A673 (cell line): Measurements from ENCODE around the gene MAP2. TPM values are rescaled to one million over a fixed set of nuclear protein-coding genes. Genes with fewer than 3 reads are reported as not detected.

ENCODE experiments used
- BruUV-seq: library from RNA; stranded (reverse); fragments of 400-500 nt; replicated peaks from 2 replicates; lab custom pipeline; 2021; lab: Mats Ljungman, UMichigan
- CTCF ChIA-PET: fragments of 300-600 bp; sonication (Branson Sonifier 250); formaldehyde crosslinking; loops from one replicate; lab custom pipeline; 2022; ENCODE audit warnings: antibody characterized with exemption; lab: Charles Lee
- POLR2A ChIA-PET: fragments of 300-600 bp; sonication (Branson Sonifier 250); formaldehyde crosslinking; loops from one replicate; lab custom pipeline; 2022; ENCODE audit warnings: antibody characterized with exemption; ENCODE audit not compliant: low non-redundant PET; lab: Charles Lee
- DNase-seq: peaks from one replicate; pipeline ENCODE4 v3.0.0-alpha.2; 2015; ENCODE audit warnings: low spot score
- H3K27ac ChIP-seq: fragments of 200-600 bp; sonication (generic); 2 replicates; pipeline ENCODE4 v1.5.1; 2016; ENCODE audit warnings: mixed run types, low read depth, mild to moderate bottlenecking, mixed read lengths, antibody characterized with exemption, low read length; ENCODE audit not compliant: poor library complexity, severe bottlenecking
- H3K27me3 ChIP-seq: fragments of 200-600 bp; sonication (generic); replicated peaks from 2 replicates; pipeline ENCODE4 v1.6.1; 2017; ENCODE audit warnings: mixed run types, low read depth, mild to moderate bottlenecking, mixed read lengths, antibody characterized with exemption, low read length; ENCODE audit not compliant: insufficient read depth, poor library complexity
- H3K36me3 ChIP-seq: fragments of 200-600 bp; sonication (generic); 2 replicates; pipeline ENCODE4 v1.6.1; 2016; ENCODE audit warnings: mixed run types, mild to moderate bottlenecking, mixed read lengths, antibody characterized with exemption, low read length; ENCODE audit not compliant: insufficient read depth, poor library complexity, severe bottlenecking
- H3K4me1 ChIP-seq: fragments of 200-600 bp; sonication (generic); 2 replicates; pipeline ENCODE4 v1.6.1; 2017; ENCODE audit warnings: mixed run types, mild to moderate bottlenecking, mixed read lengths, antibody characterized with exemption, low read length; ENCODE audit not compliant: insufficient read depth, poor library complexity, severe bottlenecking
- H3K4me3 ChIP-seq: fragments of 200-600 bp; sonication (generic); 2 replicates; pipeline ENCODE4 v1.5.1; 2016; ENCODE audit warnings: low read depth, mixed run types, mild to moderate bottlenecking, mixed read lengths, low read length; ENCODE audit not compliant: poor library complexity, severe bottlenecking
- H3K9me3 ChIP-seq: fragments of 200-600 bp; sonication (generic); 2 replicates; pipeline ENCODE4 v1.6.1; 2016; ENCODE audit warnings: mixed run types, low read depth, mild to moderate bottlenecking, mixed read lengths, antibody characterized with exemption, low read length; ENCODE audit not compliant: poor library complexity, severe bottlenecking
- EZH2 ChIP-seq: fragments of 200-600 bp; sonication (generic); IDR thresholded peaks from 2 replicates; pipeline ENCODE4 v1.6.1; 2017; ENCODE audit warnings: borderline replicate concordance, low read depth, mild to moderate bottlenecking, mixed read lengths, antibody characterized with exemption, low read length; ENCODE audit not compliant: poor library complexity, severe bottlenecking
- intact Hi-C: fragments of 100-400 bp; cut with micrococcal nuclease; formaldehyde crosslinking; loops from one replicate; pipeline ENCODE4 v1.10.0; 2022; ENCODE audit not compliant: unreplicated experiment
- total RNA-seq: library from RNA; stranded (reverse); gene quantifications from 2 replicates; pipeline ENCODE4 v1.2.3, GENCODE V29; 2021
- TF ChIP-seq, protein P1 (sequence below): fragments of 300-800, 200-600 bp; sonication (generic); conservative IDR thresholded peaks from 2 replicates; pipeline ENCODE4 v1.5.1; 2017; ENCODE audit warnings: low read depth, mild to moderate bottlenecking, antibody characterized with exemption, low read length, moderate library complexity, mixed read lengths

MAP2 gene
- total RNA-seq, 1 experiment from 2014 or later = 1.7 TPM

DNA sequence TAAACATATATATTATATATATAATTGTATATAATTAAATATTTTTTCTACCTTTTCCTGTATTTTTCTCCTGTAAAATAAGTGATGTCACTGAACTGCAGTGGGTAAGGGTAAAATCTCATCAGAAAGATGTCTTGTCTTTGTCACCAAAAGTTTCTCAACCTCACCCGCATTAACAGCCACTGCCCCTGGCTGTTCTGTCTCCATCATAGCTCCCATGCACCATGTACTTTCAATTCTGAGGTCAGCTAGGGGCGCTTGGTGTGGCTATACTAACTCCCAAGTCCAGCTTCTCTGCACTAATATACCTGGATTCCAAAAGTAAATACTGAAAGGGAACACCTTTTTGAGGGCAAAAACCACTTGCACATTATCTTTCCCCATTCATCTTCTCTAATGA is 46.6 kb downstream of the MAP2 start:
- POLR2A ChIA-PET = no interaction called here
- Histone ChIP-seq H3K36me3 (no peaks in the 10 kb centered on the region), H3K4me3 (no peak overlapping the region), H3K9me3 (no peaks in the 10 kb centered on the region), H3K27me3 (no peaks in the 10 kb centered on the region), H3K4me1 (peaks cover 34% of the 10 kb centered on the region), H3K27ac (no peak overlapping the region)
- CTCF ChIA-PET = no interaction called here
- no peak for DNase-seq
- no peak for TF ChIP-seq EZH2
- TF ChIP-seq, protein P1, sequence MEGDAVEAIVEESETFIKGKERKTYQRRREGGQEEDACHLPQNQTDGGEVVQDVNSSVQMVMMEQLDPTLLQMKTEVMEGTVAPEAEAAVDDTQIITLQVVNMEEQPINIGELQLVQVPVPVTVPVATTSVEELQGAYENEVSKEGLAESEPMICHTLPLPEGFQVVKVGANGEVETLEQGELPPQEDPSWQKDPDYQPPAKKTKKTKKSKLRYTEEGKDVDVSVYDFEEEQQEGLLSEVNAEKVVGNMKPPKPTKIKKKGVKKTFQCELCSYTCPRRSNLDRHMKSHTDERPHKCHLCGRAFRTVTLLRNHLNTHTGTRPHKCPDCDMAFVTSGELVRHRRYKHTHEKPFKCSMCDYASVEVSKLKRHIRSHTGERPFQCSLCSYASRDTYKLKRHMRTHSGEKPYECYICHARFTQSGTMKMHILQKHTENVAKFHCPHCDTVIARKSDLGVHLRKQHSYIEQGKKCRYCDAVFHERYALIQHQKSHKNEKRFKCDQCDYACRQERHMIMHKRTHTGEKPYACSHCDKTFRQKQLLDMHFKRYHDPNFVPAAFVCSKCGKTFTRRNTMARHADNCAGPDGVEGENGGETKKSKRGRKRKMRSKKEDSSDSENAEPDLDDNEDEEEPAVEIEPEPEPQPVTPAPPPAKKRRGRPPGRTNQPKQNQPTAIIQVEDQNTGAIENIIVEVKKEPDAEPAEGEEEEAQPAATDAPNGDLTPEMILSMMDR = no peak
- intact Hi-C loops = no loop called here
- BruUV-seq = no TSS peak

DNA sequence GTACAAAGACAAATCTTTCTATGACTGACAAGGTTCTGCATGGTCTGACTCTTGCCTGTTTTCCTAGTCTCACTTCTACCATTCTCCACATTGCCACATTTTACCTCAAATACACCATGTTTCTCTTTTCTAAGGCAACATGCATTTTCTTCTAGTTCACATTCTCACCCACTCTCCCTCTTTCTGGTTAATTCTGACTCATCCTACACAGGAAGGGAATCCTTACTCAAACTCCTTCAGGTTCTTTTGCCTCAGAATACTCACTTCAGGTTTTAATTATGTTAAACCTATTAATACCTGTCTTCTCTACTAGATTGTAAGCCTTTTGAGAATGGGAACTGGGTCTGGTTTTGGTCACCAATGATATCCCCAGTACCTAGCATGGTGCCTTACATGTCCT is 47.2 kb downstream of the MAP2 start:
- Histone ChIP-seq H3K36me3 (no peaks in the 10 kb centered on the region), H3K4me1 (peaks cover 40% of the 10 kb centered on the region), H3K27ac (no peak overlapping the region), H3K27me3 (no peaks in the 10 kb centered on the region), H3K4me3 (no peak overlapping the region), H3K9me3 (no peaks in the 10 kb centered on the region)
- ChIA-PET CTCF (no interaction called here), POLR2A (no interaction called here)
- TF ChIP-seq, protein P1 = no peak
- TF ChIP-seq EZH2 = no peak
- BruUV-seq = no TSS peak
- intact Hi-C loops = no loop called here
- DNase-seq = no peak

DNA sequence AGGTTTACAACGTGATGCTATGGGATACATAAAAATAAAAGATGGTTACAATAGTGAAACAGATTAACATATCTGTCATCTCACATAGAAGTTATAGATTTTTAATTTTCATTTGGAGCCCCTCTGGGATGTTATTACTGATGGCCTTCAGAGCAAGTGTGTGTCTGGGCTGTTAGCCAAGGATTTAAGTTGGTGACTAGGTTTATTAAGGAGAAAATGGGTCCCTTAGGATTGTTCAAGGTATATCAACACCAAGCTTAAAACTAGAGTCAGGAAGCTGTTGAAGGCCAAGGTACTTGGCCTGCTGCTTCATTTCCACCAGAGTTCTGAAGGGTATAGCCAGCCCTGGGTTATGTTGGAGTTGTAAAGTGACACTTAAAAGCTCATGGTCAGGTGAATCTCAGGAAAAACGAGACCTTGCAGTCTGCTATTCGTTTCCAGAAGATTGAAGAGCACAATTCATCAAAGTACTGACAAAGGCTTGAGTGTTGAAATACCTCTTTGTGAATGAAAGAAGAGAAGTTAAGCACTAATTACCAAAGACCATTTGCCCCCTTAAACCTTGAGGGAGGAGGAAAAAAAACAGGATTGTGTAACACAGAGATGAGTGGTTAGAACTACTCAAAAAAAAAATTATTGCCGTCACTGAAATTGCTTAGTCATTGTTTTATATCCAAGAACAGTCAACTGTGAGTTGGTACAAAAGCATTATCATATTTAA is 48.4 kb downstream of the MAP2 start:
- no peak overlapping the region for H3K4me3 ChIP-seq
- ChIA-PET CTCF (interaction anchor here (0.6 kb wide), 1 partner anchor 103 kb away, joined by 8 read pairs; no protein-coding TSS in a partner anchor), POLR2A (no interaction called here)
- no TSS peak for BruUV-seq
- DNase-seq = peak; percentile 66
- no peaks in the 10 kb centered on the region for H3K9me3 ChIP-seq
- no peaks in the 10 kb centered on the region for H3K36me3 ChIP-seq
- peak overlapping the region; percentile 48 for H3K27ac ChIP-seq
- no peak for TF ChIP-seq EZH2
- TF ChIP-seq, protein P1 = no peak
- H3K27me3 ChIP-seq = no peaks in the 10 kb centered on the region
- H3K4me1 ChIP-seq = peaks cover 52% of the 10 kb centered on the region
- intact Hi-C loops = no loop called here
